HPDE6-E6E7 (cell line): ENCODE data around the gene PLA2G4C.
A peak's percentile ranks its signal among the peaks of the same experiment; 100 is the strongest.

Source experiments
- DNase-seq: peaks from one replicate; pipeline ENCODE4 v3.0.0; 2011; ENCODE audit warnings: missing footprints; ENCODE audit errors: extremely low spot score

PLA2G4C gene

DNA sequence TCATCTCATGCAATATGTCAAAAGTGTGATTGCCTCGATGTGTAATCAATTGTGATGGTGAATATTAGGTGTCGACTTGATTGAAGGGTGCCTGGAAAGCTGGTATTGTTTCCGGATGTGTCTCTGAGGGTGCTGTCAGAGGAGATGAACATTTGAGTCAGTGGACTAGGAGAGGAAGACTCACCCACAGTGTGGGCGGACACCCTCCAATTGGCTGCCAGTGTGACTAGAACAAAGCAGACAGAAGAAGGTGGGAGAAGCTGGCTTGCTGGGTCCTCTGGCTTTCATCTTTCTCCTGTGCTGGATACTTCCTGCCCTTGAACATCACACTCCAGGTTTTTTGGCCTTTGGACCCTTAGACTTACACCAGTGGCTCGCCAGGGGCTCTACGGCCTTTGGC is 51.3 kb downstream of the PLA2G4C start:
- no peak for DNase-seq

DNA sequence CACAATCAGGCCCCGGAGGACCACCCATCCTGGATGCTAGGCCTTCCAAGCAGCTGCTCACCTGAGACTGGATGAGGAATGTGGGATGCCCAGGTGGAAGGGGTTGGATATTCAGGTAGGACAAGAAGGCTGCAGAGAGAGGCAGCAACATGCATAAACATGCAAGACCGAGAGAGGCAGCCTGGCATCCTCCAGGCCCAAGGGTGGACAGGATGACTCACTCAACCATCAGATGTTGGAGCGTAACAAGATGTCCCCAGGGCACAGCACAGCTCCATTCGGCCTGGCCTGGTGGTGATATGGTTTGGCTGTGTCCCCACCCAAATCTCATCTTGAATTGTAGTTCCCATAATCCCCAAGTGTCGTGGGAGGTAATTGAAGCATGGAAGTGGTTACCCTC is 56.8 kb downstream of the PLA2G4C start:
- peak; percentile 73 for DNase-seq

GRCh38 chr19:48053076-48053475 is 57.5 kb downstream of the PLA2G4C start:
- DNase-seq, result no peak

GRCh38 chr19:48051335-48052033 is 59.1 kb downstream of the PLA2G4C start:
- DNase-seq, result no peak

- DNase-seq, result no peak
Measured at GRCh38 chr19:48044561-48044960, 66.1 kb downstream of the PLA2G4C start.

DNA sequence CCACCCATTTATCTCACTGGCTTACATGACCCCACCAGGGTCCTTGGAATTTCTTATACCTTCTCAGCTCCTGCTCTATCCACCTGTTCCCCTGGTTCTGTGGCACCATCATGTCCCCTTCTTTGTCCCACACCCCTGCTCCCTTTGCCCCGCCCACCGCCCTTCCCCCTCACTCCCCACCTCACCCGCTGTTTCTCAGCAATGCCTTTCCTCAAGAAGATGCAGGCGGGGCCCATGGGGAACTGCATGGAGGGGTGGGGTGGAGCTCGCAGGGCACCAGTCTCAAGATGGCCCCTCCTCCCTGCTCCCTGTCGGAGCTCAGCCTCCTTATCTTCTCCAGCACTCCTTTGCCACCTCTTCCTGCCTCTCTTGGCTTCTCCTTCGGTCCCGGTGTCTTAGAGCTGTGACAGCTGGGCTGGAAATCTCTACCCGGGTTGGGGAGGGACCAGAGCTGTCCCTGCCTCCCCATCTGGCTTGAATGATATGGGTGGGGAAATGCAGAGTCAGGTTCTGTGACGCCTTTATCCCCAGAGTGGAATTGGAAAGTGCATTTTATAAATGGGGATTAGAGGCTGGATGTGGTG is 66.8 kb downstream of the PLA2G4C start, which contains the start of gene CABP5:
TSS of gene CABP5 (minus strand) at position 405 of the 584 bp plus-strand sequence. CDS start at position 248, 157 bp downstream.
- no peak for DNase-seq

GRCh38 chr19:48041877-48042580 is 68.6 kb downstream of the PLA2G4C start:
- no peak for DNase-seq

GRCh38 chr19:48036765-48037164 is 73.9 kb downstream of the PLA2G4C start:
- no peak for DNase-seq

- no peak for DNase-seq
Measured at GRCh38 chr19:48033604-48034003, 77.0 kb downstream of the PLA2G4C start.

GRCh38 chr19:48030073-48030472 is 80.5 kb downstream of the PLA2G4C start:
- DNase-seq, result no peak

DNA sequence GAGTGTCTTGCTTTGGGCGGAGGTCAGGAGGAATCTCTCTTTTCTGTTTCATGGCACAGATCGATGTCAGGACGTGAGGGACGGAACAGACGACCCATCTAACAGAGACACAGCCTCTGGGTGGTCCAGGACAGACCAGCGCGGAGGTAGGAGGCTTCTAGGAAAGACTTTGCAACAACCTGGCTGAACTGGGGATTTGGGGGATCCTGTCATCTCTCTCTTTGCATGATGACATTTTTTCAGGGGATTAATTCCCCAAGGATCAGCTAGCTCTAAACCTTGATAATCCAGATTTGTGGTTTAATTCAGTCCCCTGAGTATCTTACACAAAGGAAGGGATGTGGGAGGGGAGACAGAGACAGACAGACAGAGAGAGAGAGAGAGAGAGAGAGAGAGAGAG is 81.2 kb downstream of the PLA2G4C start:
- no peak for DNase-seq

DNA sequence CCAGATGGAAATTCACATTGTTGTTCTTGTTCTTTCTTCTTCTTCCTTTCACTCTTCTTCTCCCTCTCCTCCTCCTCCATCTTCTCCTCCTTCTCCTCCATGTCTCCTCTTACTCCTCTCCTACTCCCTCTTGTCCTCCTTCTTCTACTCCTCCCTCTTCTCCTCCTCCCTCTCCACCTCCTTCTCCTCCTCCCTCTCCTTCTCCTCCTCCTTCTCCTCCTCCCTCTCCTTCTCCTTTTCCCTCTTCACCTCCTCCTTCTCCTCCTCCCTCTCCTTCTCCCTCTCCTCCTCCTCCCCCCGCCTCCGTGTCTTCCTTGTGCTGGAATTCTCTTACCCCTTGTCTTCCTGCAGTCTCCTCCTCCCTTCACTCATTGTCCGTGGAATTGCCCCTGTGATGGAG is 85.1 kb downstream of the PLA2G4C start:
- DNase-seq, result no peak

GRCh38 chr19:48023518-48023917 is 87.1 kb downstream of the PLA2G4C start:
- DNase-seq, result no peak

DNA sequence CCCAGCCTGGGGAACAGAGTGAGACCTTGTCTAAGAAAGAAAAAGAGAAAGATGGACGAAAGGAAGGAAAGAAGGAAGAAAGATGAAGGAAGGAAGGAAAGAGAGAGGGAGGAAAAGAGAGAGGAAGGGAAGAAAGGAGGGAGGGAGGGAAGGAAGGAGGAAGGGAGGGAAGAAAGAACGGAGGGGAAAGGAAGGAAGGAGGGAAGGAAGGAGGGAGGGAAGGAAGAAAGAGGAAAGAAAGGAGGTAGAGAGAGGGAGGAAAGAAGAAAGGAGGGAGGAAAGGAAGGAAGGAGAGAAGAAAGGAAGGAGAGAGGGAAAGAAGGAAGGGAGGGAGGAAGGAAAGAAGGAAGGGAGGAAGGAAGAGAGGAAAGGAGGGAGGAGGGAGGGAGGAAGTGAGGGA is 87.6 kb downstream of the PLA2G4C start:
- no peak for DNase-seq

DNA sequence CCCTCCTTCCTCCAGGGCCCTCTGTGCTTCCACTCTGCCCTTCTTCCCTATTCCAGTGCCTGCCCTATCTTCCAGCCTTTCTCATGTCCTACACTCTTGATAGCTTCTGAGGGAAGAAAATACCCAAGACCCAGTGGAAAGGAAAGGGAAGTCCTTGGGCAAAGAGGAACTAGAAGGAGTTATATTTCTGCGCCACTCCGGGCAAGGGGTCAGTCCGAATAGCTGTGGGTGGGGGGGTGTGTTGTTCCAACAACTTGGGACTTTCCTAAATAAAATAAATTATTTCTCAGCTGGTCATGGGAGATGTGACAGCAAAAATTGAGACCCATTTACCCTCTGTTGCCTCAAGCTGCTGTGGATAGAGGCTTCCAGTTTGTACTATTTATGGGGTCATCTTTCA is 89.9 kb downstream of the PLA2G4C start:
- DNase-seq, result no peak

DNA sequence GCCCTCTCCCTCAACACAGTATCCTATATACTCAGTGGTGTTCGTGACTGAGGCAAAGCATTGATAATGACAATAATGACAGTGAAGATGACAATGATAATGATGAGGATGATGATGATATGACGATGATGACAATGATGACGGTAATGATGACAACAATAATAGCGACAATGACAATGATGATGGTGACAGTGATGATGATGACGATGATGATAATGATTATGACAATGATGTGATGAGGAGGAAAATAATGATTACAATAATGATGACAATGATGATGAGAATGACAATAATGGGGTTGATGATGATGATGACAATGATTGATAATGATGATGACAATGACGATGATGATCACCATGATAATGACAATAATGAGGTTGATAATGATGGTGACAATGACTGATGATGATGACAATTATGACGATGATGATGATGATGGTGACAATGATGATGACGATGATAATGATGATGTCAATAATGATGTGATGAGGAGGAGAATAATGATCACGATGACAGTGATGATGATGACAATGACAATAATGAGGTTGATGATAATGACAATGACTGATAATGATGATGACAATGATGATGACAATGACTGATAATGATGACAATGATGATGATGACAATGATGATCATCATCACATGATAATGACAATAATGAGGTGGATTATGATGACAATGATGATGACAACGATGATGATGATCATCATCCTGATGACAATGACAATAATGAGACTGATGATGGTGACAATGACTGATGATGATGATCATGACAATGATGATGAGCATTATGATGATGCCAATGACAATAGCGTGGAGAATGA is 99.5 kb downstream of the PLA2G4C start:
- no peak for DNase-seq

GRCh38 chr19:48006762-48007161 is 103.9 kb downstream of the PLA2G4C start:
- no peak for DNase-seq

- DNase-seq, result no peak
Measured at GRCh38 chr19:48004236-48004635, 106.4 kb downstream of the PLA2G4C start.

DNA sequence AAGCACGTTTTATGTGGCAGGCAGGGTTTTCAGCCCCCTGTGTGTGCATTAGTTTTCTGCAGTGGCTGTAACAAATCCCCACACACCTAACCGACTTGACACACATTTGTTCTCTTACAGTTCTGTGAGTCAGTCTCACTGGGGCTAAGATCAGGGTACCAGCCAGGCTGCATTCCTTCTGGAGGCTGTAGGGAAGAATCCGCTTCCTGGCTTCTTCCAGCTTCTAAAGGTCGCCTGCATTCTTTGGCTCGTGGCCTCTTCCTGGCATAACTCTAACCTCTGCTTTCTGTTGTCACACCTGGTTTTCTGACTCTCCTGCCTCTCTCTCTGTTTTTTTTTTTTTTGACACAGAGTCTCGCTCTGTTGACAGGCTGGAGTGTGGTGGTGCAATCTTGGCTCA is 109.8 kb downstream of the PLA2G4C start:
- DNase-seq, result no peak

DNA sequence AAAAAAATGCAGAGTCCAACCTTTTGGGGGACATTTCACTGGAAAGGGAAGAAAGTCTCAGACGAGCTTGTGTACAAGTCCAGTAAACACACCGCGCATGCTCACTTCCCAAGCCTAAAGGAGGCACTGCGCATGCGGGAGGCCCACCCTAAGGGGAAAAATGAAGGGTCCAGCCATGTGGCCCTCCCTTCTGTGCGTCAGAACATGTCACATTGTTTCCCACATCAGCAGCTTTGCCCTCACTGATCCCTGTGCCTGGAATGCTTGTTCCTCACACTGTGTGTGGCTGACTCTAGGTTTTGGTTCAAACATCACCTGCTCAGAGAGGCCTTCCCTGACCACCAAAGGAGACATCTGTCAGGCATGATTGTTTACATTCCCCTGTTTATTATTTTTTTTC is 111.8 kb downstream of the PLA2G4C start:
- DNase-seq, result no peak
